ENCODE results near the gene PTPRJ. TPM values are rescaled to one million over a fixed set of nuclear protein-coding genes. Genes with fewer than 3 reads are reported as not detected.
"Not testable (repeated sequence)": the region's sequence is repeated elsewhere in the genome, so short reads cannot be mapped to it uniquely, and the experiment has no call there.

The PTPRJ gene
- total RNA-seq, 1 experiment from 2014 or later: 0.30 TPM

GRCh38 chr11:47946682-47947559, 33.4 kb upstream of the PTPRJ start:
- Mint-ChIP-seq H3K36me3 (ENCODE audit: insufficient read depth, unreplicated experiment) (no peaks in the 10 kb centered on the region), H3K27ac (ENCODE audit: low read depth, unreplicated experiment) (no peak overlapping the region), H3K9me3 (ENCODE audit: unreplicated experiment) (no peaks in the 10 kb centered on the region), H3K4me1 (ENCODE audit: insufficient read depth, unreplicated experiment) (peaks cover 18% of the 10 kb centered on the region), H3K27me3 (ENCODE audit: insufficient read depth, unreplicated experiment) (no peaks in the 10 kb centered on the region), H3K4me3 (ENCODE audit: unreplicated experiment) (no peak overlapping the region)
- ChIA-PET CTCF (interaction anchor here (0.7 to 5.2 kb wide), 8 partner anchors 9 to 170 kb away, joined by 3 to 34 read pairs (median 4); no protein-coding TSS in a partner anchor), POLR2A (interaction anchor here (0.7 to 1.2 kb wide), 8 partner anchors 8 to 361 kb away, joined by 3 to 6 read pairs (median 3); no protein-coding TSS in a partner anchor)
- DNase-seq (ENCODE audit: unreplicated experiment): peak; percentile 99
- intact Hi-C loops (cut with micrococcal nuclease): loop anchor here (5.0 kb wide), 1 partner anchor 35 kb away; the partner anchor contains the start of gene PTPRJ
- TF ChIP-seq, protein P1, sequence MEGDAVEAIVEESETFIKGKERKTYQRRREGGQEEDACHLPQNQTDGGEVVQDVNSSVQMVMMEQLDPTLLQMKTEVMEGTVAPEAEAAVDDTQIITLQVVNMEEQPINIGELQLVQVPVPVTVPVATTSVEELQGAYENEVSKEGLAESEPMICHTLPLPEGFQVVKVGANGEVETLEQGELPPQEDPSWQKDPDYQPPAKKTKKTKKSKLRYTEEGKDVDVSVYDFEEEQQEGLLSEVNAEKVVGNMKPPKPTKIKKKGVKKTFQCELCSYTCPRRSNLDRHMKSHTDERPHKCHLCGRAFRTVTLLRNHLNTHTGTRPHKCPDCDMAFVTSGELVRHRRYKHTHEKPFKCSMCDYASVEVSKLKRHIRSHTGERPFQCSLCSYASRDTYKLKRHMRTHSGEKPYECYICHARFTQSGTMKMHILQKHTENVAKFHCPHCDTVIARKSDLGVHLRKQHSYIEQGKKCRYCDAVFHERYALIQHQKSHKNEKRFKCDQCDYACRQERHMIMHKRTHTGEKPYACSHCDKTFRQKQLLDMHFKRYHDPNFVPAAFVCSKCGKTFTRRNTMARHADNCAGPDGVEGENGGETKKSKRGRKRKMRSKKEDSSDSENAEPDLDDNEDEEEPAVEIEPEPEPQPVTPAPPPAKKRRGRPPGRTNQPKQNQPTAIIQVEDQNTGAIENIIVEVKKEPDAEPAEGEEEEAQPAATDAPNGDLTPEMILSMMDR (IDR thresholded peaks at IDR 0.05; ENCODE audit: unreplicated experiment): no peak
- no TSS peak for BruUV-seq (replicated peaks)

- TF ChIP-seq, protein P1 (IDR thresholded peaks at IDR 0.05; ENCODE audit: unreplicated experiment): no peak
- ChIA-PET POLR2A (interaction anchor here (0.6 to 1.3 kb wide), 3 partner anchors 13 to 194 kb away, joined by 3 read pairs; no protein-coding TSS in a partner anchor), CTCF (interaction anchor here (1.0 to 5.2 kb wide), 5 partner anchors 10 to 160 kb away, joined by 3 to 34 read pairs (median 4); no protein-coding TSS in a partner anchor)
- no peaks in the 10 kb centered on the region for H3K27me3 Mint-ChIP-seq (ENCODE audit: insufficient read depth, unreplicated experiment)
- H3K4me3 Mint-ChIP-seq (ENCODE audit: unreplicated experiment): no peak overlapping the region
- H3K27ac Mint-ChIP-seq (ENCODE audit: low read depth, unreplicated experiment): no peak overlapping the region
- H3K36me3 Mint-ChIP-seq (ENCODE audit: insufficient read depth, unreplicated experiment): no peaks in the 10 kb centered on the region
- DNase-seq (ENCODE audit: unreplicated experiment): no peak
- intact Hi-C loops (cut with micrococcal nuclease): loop anchor here (5.0 kb wide), 1 partner anchor 34 kb away; the partner anchor contains the start of gene PTPRJ
- H3K9me3 Mint-ChIP-seq (ENCODE audit: unreplicated experiment): no peaks in the 10 kb centered on the region
- BruUV-seq (replicated peaks): no TSS peak
- H3K4me1 Mint-ChIP-seq (ENCODE audit: insufficient read depth, unreplicated experiment): peaks cover 18% of the 10 kb centered on the region
These were observed 32.2 kb upstream of the PTPRJ start for GRCh38 chr11:47948137-47948536.

GRCh38 chr11:47949001-47949675, 31.2 kb upstream of the PTPRJ start:
- ChIA-PET CTCF (interaction anchor here (0.6 to 5.2 kb wide), 7 partner anchors 11 to 169 kb away, joined by 3 to 34 read pairs (median 3); no protein-coding TSS in a partner anchor), POLR2A (interaction anchor here (1.3 kb wide), 1 partner anchor 31 kb away, joined by 3 read pairs; no protein-coding TSS in a partner anchor)
- not testable (repeated sequence) for H3K27me3 Mint-ChIP-seq (ENCODE audit: insufficient read depth, unreplicated experiment); H3K4me3 Mint-ChIP-seq (ENCODE audit: unreplicated experiment); H3K9me3 Mint-ChIP-seq (ENCODE audit: unreplicated experiment); H3K36me3 Mint-ChIP-seq (ENCODE audit: insufficient read depth, unreplicated experiment); H3K27ac Mint-ChIP-seq (ENCODE audit: low read depth, unreplicated experiment); DNase-seq (ENCODE audit: unreplicated experiment); BruUV-seq (replicated peaks)
- intact Hi-C loops (cut with micrococcal nuclease): loop anchor here (5.0 kb wide), 1 partner anchor 33 kb away; the partner anchor contains the start of gene PTPRJ
- H3K4me1 Mint-ChIP-seq (ENCODE audit: insufficient read depth, unreplicated experiment): peaks cover 18% of the 10 kb centered on the region

DNA sequence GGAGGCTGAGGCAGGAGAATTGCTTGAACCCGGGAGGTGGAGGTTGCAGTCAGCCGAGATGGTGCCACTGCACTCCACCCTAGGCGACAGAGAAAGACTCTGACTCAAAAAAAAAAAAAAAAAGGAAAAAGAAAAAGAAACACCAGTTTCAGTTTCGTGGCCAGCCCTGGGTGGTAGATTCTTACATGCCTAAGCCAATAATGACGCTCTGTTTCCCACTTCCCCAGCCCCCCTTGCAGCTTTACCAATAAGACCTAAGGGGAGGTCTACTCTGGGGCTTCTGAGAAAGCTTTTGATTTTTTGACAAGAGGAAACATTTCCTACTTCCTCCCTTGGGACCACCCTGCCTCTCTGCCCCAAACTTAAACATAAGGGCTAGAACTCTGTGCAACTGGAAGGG, 30.0 kb upstream of the PTPRJ start:
- POLR2A ChIA-PET: no interaction called here
- no peak overlapping the region for H3K27ac Mint-ChIP-seq (ENCODE audit: low read depth, unreplicated experiment)
- no TSS peak for BruUV-seq (replicated peaks)

GRCh38 chr11:47951504-47951903, 28.9 kb upstream of the PTPRJ start:
- CTCF ChIA-PET; H3K4me3 Mint-ChIP-seq (ENCODE audit: unreplicated experiment); H3K36me3 Mint-ChIP-seq (ENCODE audit: insufficient read depth, unreplicated experiment); BruUV-seq (replicated peaks); H3K9me3 Mint-ChIP-seq (ENCODE audit: unreplicated experiment); intact Hi-C loops (cut with micrococcal nuclease); H3K27ac Mint-ChIP-seq (ENCODE audit: low read depth, unreplicated experiment); POLR2A ChIA-PET; DNase-seq (ENCODE audit: unreplicated experiment); H3K27me3 Mint-ChIP-seq (ENCODE audit: insufficient read depth, unreplicated experiment): not testable (repeated sequence)
- H3K4me1 Mint-ChIP-seq (ENCODE audit: insufficient read depth, unreplicated experiment): peaks cover 10% of the 10 kb centered on the region

More for the DNA sequence above, 30.0 kb upstream of the PTPRJ start:
- intact Hi-C loops (cut with micrococcal nuclease): no loop called here
- Mint-ChIP-seq H3K9me3 (ENCODE audit: unreplicated experiment) (no peaks in the 10 kb centered on the region), H3K36me3 (ENCODE audit: insufficient read depth, unreplicated experiment) (no peaks in the 10 kb centered on the region), H3K27me3 (ENCODE audit: insufficient read depth, unreplicated experiment) (no peaks in the 10 kb centered on the region), H3K4me3 (ENCODE audit: unreplicated experiment) (no peak overlapping the region), H3K4me1 (ENCODE audit: insufficient read depth, unreplicated experiment) (peaks cover 18% of the 10 kb centered on the region)
- DNase-seq (ENCODE audit: unreplicated experiment): no peak
- TF ChIP-seq, protein P1 (IDR thresholded peaks at IDR 0.05; ENCODE audit: unreplicated experiment): no peak
- CTCF ChIA-PET: interaction anchor here (0.8 to 1.4 kb wide), 3 partner anchors 17 to 159 kb away, joined by 3 to 4 read pairs (median 4); no protein-coding TSS in a partner anchor

Measured in MCF 10A (cell line).